Activated CD4-positive, alpha-beta T cell treated with anti-CD3 and anti-CD28 coated beads, Interleukin-2, amount 10 ng/mL, durations not matched to agents 7 days and 5 days (primary cell): Measurements from ENCODE around the gene ADAMTS12. TPM values are rescaled to one million over a fixed set of nuclear protein-coding genes. Genes with fewer than 3 reads are reported as not detected.

Source experiments
- CTCF ChIA-PET: fragments of 350-600 bp; sonication (Branson Sonifier 250); formaldehyde crosslinking; loops from one replicate; lab custom pipeline; 2021; ENCODE audit warnings: antibody characterized with exemption; lab: Charles Lee
- POLR2A ChIA-PET: fragments of 350-600 bp; sonication (Branson Sonifier 250); formaldehyde crosslinking; loops from one replicate; lab custom pipeline; 2021; ENCODE audit warnings: antibody characterized with exemption; lab: Charles Lee
- DNase-seq: peaks from one replicate; pipeline ENCODE4 v3.0.0-alpha.2; 2020
- H3K27ac Mint-ChIP-seq: one replicate; pipeline ENCODE4 v1.8.0; 2021; ENCODE audit warnings: mild to moderate bottlenecking, moderate library complexity, mixed read lengths
- H3K27me3 Mint-ChIP-seq: one replicate; pipeline ENCODE4 v1.8.0; 2021; ENCODE audit warnings: mixed read lengths
- H3K36me3 Mint-ChIP-seq: one replicate; pipeline ENCODE4 v1.8.0; 2021; ENCODE audit warnings: low read depth, mixed read lengths
- H3K4me1 Mint-ChIP-seq: one replicate; pipeline ENCODE4 v1.8.0; 2021; ENCODE audit warnings: mixed read lengths
- H3K4me3 Mint-ChIP-seq: one replicate; pipeline ENCODE4 v1.8.0; 2021; ENCODE audit warnings: mild to moderate bottlenecking, moderate library complexity, mixed read lengths
- H3K9me3 Mint-ChIP-seq: one replicate; pipeline ENCODE4 v1.8.0; 2021; ENCODE audit warnings: mixed read lengths
- total RNA-seq, 2 experiments: library from RNA; stranded (reverse); gene quantifications; one replicate each; pipeline ENCODE4 v1.2.3, GENCODE V29; 2021

ADAMTS12 gene
- total RNA-seq, 2 experiments from 2014 or later, result not detected

DNA sequence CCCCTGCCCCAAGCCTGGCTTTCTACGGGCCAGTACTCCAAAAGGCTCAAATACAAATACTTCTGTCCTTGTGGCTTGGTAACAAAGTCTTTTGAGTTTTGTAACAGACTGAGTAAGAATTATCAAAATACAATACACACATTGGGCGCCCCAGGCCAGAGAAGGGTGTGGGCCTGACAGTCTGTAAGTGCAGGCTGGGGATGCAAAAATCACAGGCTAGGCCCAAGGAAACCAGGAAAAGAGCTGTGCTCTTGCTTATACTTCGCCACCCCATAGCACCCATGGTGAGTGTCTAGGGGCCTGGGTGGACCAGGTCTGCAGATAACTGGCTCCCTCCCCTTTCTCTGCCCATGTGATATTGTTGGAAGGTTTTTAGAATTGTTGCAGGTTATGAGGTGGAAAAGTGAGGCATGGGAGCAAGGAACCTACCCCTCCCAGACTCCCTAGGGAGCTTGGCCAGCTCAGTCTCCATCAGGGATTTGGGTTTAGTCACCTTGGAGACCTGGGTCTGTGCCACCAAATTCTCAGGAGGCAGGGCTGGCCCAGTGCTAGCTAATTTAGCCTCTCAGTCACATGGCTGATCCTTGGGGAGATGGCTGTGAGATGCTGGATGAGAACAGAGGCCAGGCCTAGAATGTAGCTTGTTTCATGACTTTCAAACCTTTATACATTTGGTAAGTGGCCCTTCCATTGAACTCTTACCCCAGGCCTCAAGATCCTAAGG lies 378.2 kb downstream of the ADAMTS12 start:
- POLR2A ChIA-PET, result no interaction called here
- no peaks in the 10 kb centered on the region for H3K4me1 Mint-ChIP-seq
- no peak for DNase-seq
- H3K4me3 Mint-ChIP-seq, result no peak overlapping the region
- no peaks in the 10 kb centered on the region for H3K27me3 Mint-ChIP-seq
- CTCF ChIA-PET, result no interaction called here
- H3K27ac Mint-ChIP-seq, result no peak overlapping the region
- no peaks in the 10 kb centered on the region for H3K36me3 Mint-ChIP-seq
- H3K9me3 Mint-ChIP-seq, result no peaks in the 10 kb centered on the region

DNA sequence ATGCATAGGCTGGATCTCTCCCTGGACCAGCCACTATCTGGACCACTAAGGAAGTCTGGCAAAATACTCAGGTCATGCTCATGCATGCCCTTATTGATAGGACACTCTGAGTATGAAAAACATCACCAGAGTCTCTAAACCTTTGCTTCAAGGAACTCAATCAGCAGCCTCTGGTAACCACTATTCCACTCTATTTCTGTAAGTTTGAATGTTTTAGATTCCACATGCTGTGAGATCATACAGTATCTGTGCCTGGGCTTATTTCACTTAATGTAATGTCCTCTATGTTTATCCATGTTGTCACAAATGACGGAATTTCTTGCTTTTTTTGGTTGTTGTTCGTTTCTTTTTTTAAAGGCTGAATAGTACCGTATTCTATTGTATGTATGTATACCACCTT lies 382.8 kb downstream of the ADAMTS12 start:
- Mint-ChIP-seq H3K4me3 (no peak overlapping the region), H3K27me3 (no peaks in the 10 kb centered on the region), H3K9me3 (no peaks in the 10 kb centered on the region), H3K27ac (no peak overlapping the region), H3K4me1 (no peaks in the 10 kb centered on the region), H3K36me3 (no peaks in the 10 kb centered on the region)
- ChIA-PET CTCF (no interaction called here), POLR2A (no interaction called here)
- no peak for DNase-seq

- no peaks in the 10 kb centered on the region for H3K4me1 Mint-ChIP-seq
- no peaks in the 10 kb centered on the region for H3K27me3 Mint-ChIP-seq
- ChIA-PET POLR2A (no interaction called here), CTCF (no interaction called here)
- no peak overlapping the region for H3K27ac Mint-ChIP-seq
- no peak for DNase-seq
- no peak overlapping the region for H3K4me3 Mint-ChIP-seq
- no peaks in the 10 kb centered on the region for H3K36me3 Mint-ChIP-seq
- no peaks in the 10 kb centered on the region for H3K9me3 Mint-ChIP-seq
These were observed 384.4 kb downstream of the ADAMTS12 start for GRCh38 chr5:33507426-33507825.

DNA sequence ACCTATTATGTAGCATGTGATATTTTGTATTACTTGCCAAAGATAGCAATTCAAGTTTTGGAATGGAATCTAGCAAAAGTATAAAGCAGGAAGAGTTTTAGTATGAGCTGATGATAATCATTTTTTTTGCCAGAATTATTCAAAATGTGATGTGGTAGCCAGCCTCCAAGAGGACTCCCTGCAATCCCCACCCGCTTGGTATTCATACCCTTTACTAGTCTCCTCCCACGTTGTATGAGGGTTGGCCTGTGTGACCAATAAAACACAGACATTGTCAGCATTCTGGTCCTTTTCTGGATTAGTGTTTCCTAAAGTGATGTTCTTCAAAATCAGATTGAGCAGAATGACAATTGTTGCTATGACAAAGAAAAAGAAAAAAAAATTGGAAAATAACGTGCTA lies 387.2 kb downstream of the ADAMTS12 start:
- no peak overlapping the region for H3K27ac Mint-ChIP-seq
- ChIA-PET CTCF (interaction anchor here (0.8 kb wide), 1 partner anchor 10 kb away, joined by 3 read pairs; no protein-coding TSS in a partner anchor), POLR2A (no interaction called here)
- H3K27me3 Mint-ChIP-seq, result no peaks in the 10 kb centered on the region
- H3K4me3 Mint-ChIP-seq, result no peak overlapping the region
- no peaks in the 10 kb centered on the region for H3K36me3 Mint-ChIP-seq
- no peak for DNase-seq
- no peaks in the 10 kb centered on the region for H3K9me3 Mint-ChIP-seq
- H3K4me1 Mint-ChIP-seq, result no peaks in the 10 kb centered on the region

GRCh38 chr5:33501899-33502298 lies 389.9 kb downstream of the ADAMTS12 start:
- Mint-ChIP-seq H3K27me3 (no peaks in the 10 kb centered on the region), H3K36me3 (no peaks in the 10 kb centered on the region), H3K9me3 (no peaks in the 10 kb centered on the region), H3K27ac (no peak overlapping the region), H3K4me1 (no peaks in the 10 kb centered on the region), H3K4me3 (no peak overlapping the region)
- no peak for DNase-seq
- ChIA-PET CTCF (no interaction called here), POLR2A (no interaction called here)

DNA sequence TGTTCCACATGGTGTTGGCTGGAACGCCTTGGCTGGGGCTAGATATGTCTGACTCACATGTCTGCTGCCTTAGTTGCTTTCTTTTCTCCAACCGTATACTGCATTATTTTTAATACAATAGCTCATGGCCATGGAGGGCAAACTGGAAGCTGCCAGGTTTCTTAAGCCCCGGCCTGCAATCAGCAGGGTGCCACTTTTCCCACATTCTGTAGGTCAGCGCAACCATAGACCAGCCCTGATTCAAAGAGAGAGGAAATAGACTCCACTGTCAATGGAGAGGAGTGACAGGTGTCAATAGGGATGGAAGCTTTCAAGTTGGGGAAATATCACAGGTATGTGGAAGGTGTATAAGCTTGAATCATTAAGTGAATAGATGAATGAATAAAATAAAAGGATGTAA lies 390.5 kb downstream of the ADAMTS12 start:
- no peaks in the 10 kb centered on the region for H3K9me3 Mint-ChIP-seq
- ChIA-PET CTCF (no interaction called here), POLR2A (no interaction called here)
- no peaks in the 10 kb centered on the region for H3K4me1 Mint-ChIP-seq
- DNase-seq, result no peak
- H3K36me3 Mint-ChIP-seq, result no peaks in the 10 kb centered on the region
- H3K4me3 Mint-ChIP-seq, result no peak overlapping the region
- H3K27ac Mint-ChIP-seq, result no peak overlapping the region
- no peaks in the 10 kb centered on the region for H3K27me3 Mint-ChIP-seq

DNA sequence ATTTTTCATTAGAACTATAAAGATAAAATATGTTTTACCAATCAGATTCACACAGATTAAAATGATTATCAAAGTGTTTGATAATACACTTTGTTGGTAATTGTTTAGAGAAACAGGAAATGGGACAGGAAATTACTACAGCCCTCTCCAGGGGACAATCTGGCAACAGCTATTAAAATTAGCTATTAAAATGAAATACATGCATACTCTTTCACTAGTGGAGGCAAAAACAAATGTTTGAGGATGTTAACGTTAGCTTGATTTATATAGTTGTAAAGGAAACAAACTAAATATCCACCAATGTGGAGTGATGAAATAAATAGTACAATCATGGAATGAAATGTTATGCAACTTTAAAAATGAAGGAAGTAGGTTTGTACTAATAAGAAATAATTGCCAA lies 397.3 kb downstream of the ADAMTS12 start:
- ChIA-PET CTCF (interaction anchor here (0.6 kb wide), 1 partner anchor 230 kb away, joined by 3 read pairs; no protein-coding TSS in a partner anchor), POLR2A (no interaction called here)
- Mint-ChIP-seq H3K27ac (no peak overlapping the region), H3K4me3 (no peak overlapping the region), H3K4me1 (no peaks in the 10 kb centered on the region), H3K9me3 (peaks cover 2% of the 10 kb centered on the region), H3K36me3 (no peaks in the 10 kb centered on the region), H3K27me3 (no peaks in the 10 kb centered on the region)
- DNase-seq, result no peak

DNA sequence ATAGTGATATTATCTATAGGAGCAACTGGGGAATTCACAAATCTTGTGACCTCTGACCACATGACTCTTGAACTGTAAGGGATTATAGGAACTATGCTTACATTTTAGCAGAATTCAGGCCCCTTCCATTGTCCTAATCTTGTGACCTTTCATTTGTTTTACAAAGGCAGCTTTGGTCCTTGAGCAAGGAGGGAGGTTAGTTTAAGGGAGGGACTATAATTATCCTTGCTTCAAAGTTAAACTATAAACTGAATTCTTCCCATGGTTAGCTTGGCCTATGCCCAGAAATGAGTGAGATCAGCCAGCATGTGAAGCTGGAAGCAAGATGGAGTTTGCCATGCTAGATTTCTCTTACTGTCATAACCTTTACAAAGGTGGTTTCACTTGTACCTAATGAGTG lies 399.8 kb downstream of the ADAMTS12 start:
- ChIA-PET CTCF (no interaction called here), POLR2A (no interaction called here)
- Mint-ChIP-seq H3K27ac (no peak overlapping the region), H3K4me3 (no peak overlapping the region), H3K4me1 (no peaks in the 10 kb centered on the region), H3K36me3 (no peaks in the 10 kb centered on the region), H3K9me3 (peaks cover 2% of the 10 kb centered on the region), H3K27me3 (no peaks in the 10 kb centered on the region)
- no peak for DNase-seq

DNA sequence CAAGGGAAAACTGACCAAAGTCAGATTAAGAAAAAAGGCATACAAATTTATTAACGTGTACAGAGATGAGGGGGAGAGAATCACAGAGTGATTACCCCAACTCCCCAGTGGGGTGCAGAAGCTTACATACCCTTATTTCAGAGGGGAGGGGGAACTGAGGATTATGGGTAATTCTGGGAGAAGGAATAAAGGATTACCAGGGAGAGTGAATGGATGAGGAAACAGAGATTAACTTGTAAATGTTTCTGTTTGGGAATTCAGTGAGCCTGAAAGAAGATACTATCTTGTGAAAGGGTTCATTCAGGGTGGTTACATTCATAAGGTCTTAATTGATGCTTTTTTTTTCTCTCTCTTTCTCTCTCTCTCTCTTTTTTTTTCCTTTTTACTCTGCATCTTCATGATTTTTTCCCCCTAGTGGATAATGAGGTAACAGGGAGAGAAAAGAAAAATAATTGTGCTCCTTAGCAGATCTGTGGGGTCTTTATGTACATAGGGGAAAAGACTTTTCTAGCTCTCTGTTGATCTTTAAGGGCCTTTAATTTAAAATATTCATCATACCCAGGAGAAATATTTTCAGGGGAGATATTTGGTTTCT lies 401.6 kb downstream of the ADAMTS12 start:
- DNase-seq, result no peak
- Mint-ChIP-seq H3K27me3 (no peaks in the 10 kb centered on the region), H3K4me1 (no peaks in the 10 kb centered on the region), H3K36me3 (no peaks in the 10 kb centered on the region), H3K9me3 (peaks cover 2% of the 10 kb centered on the region), H3K4me3 (no peak overlapping the region), H3K27ac (no peak overlapping the region)
- ChIA-PET CTCF (no interaction called here), POLR2A (no interaction called here)

DNA sequence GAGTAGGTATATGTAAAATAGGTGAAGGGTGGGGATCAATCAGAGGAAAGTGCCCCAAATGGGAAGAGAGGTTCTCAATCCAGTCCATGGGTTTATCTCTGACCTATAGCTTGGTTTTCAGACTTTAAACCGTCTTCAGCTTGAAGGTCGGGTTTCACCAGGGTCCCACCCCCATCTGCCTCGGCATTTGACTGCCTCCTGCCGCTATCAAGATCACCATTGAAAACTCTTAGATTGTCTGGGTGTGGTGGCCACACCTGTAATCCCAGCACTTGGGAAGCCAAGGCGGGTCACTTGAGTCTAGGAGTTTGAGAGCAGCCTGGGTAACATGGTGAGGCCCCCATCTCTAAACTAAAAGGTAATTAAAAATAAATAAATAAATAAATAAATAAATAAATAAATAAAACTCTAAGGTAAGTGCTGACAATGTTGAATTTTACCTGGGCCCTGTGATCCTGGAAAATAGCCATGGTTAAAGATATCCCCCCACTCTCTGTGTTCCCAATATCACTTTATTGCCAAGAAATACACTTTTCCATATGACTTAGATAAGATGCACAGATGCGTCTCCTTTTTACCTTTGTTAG lies 402.2 kb downstream of the ADAMTS12 start:
- no peaks in the 10 kb centered on the region for H3K27me3 Mint-ChIP-seq
- H3K36me3 Mint-ChIP-seq, result no peaks in the 10 kb centered on the region
- no peaks in the 10 kb centered on the region for H3K4me1 Mint-ChIP-seq
- no peak overlapping the region for H3K4me3 Mint-ChIP-seq
- CTCF ChIA-PET, result no interaction called here
- POLR2A ChIA-PET, result no interaction called here
- H3K9me3 Mint-ChIP-seq, result no peaks in the 10 kb centered on the region
- DNase-seq, result no peak
- no peak overlapping the region for H3K27ac Mint-ChIP-seq

DNA sequence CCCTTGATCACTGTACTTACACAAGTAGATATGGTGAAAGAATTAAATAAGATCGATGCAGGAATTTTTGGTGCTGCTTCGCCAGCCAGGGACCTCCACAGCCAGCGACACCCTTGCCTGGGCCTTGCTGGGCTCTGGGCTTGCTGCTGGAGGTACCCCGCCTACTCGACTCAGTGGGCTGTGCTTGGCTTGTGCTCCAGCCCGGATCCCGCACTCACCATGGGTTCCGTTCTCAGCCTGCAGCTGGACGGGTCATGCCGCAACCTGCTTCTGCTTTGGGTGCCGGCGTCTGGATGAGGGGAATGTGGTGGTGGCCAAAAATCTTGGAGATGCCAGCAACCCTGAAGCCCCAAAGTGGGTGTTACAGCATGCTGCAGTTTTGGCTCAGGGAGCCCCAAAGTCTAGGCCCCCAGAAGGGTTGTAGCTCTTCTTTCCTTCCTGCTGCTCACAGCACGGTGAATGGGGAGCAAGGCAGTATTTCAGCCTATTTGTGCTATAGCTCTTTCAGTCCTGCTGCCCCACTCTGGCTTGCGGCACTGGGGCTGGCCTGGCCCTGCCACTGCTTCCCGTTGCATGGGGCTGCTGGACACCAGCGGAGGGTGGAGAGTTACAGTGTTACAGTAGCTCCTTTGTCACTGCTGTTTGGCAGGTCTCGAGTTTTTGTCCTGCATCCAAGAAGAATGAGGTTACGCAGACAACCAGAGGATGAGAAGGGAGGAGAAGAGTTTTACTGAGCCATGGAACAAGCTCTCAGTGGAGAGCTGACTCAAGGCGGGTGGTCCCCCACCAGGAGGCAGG lies 403.0 kb downstream of the ADAMTS12 start:
- no peaks in the 10 kb centered on the region for H3K27me3 Mint-ChIP-seq
- ChIA-PET POLR2A (no interaction called here), CTCF (no interaction called here)
- DNase-seq, result no peak
- no peaks in the 10 kb centered on the region for H3K9me3 Mint-ChIP-seq
- H3K4me1 Mint-ChIP-seq, result no peaks in the 10 kb centered on the region
- H3K4me3 Mint-ChIP-seq, result no peak overlapping the region
- H3K27ac Mint-ChIP-seq, result no peak overlapping the region
- no peaks in the 10 kb centered on the region for H3K36me3 Mint-ChIP-seq

- ChIA-PET CTCF (interaction anchor here (0.6 kb wide), 1 partner anchor 33 kb away, joined by 5 read pairs; no protein-coding TSS in a partner anchor), POLR2A (no interaction called here)
- Mint-ChIP-seq H3K4me1 (no peaks in the 10 kb centered on the region), H3K36me3 (no peaks in the 10 kb centered on the region), H3K9me3 (no peaks in the 10 kb centered on the region), H3K27ac (no peak overlapping the region), H3K27me3 (no peaks in the 10 kb centered on the region), H3K4me3 (no peak overlapping the region)
- no peak for DNase-seq
These were observed 404.6 kb downstream of the ADAMTS12 start for GRCh38 chr5:33487236-33487635.

DNA sequence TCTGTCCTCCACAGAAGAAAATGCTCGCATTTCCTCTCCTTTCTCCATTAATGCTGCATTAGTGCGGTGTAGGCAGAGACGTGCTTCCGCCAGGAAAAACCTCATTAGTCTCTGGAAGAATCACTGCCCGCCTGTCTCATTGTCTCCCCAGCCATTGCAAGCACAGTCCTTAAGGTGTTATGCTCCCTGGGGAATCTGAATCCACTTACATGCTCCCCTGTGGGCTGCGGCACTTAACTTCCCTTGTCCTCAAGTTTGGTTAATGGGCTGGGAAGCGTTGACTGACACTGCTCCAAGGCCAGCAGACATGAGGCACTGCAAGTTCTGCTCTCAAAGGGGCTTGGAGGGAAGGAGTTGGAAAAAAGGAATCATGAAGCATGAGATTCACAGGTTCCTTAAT lies 409.5 kb downstream of the ADAMTS12 start:
- CTCF ChIA-PET, result no interaction called here
- H3K4me3 Mint-ChIP-seq, result no peak overlapping the region
- no peak for DNase-seq
- no peak overlapping the region for H3K27ac Mint-ChIP-seq
- H3K4me1 Mint-ChIP-seq, result no peaks in the 10 kb centered on the region
- POLR2A ChIA-PET, result no interaction called here
- peaks cover 6% of the 10 kb centered on the region for H3K36me3 Mint-ChIP-seq
- H3K9me3 Mint-ChIP-seq, result no peaks in the 10 kb centered on the region
- H3K27me3 Mint-ChIP-seq, result no peaks in the 10 kb centered on the region
